Measurements from ENCODE around the gene KDM6B.

Gene KDM6B

GRCh38 chr17:7840875-7841274 is 6.9 kb downstream of the KDM6B start:
- H3K27me3 ChIP-seq = no peaks in the 10 kb centered on the region
- peaks cover 13% of the 10 kb centered on the region for H3K36me3 ChIP-seq
- H3K4me1 ChIP-seq = peaks cover 2% of the 10 kb centered on the region
- H3K9me3 ChIP-seq = no peaks in the 10 kb centered on the region
- H3K4me3 ChIP-seq (ENCODE audit: low read depth, low read length) = peak overlapping the region; percentile 77
- no peak for TF ChIP-seq CTCF (IDR thresholded peaks at IDR 0.05; ENCODE audit: low read depth, low read length)
- DNase-seq = no peak

GRCh38 chr17:7841396-7841914 is 7.4 kb downstream of the KDM6B start:
- H3K36me3 ChIP-seq = peaks cover 13% of the 10 kb centered on the region
- peak overlapping the region; percentile 77 for H3K4me3 ChIP-seq (ENCODE audit: low read depth, low read length)
- DNase-seq = peak; percentile 77
- H3K4me1 ChIP-seq = peaks cover 2% of the 10 kb centered on the region
- TF ChIP-seq CTCF (IDR thresholded peaks at IDR 0.05; ENCODE audit: low read depth, low read length) = no peak
- no peaks in the 10 kb centered on the region for H3K27me3 ChIP-seq
- H3K9me3 ChIP-seq = no peaks in the 10 kb centered on the region

- peaks cover 2% of the 10 kb centered on the region for H3K4me1 ChIP-seq
- TF ChIP-seq CTCF (IDR thresholded peaks at IDR 0.05; ENCODE audit: low read depth, low read length) = no peak
- no peaks in the 10 kb centered on the region for H3K27me3 ChIP-seq
- peaks cover 13% of the 10 kb centered on the region for H3K36me3 ChIP-seq
- peak overlapping the region; percentile 77 for H3K4me3 ChIP-seq (ENCODE audit: low read depth, low read length)
- no peaks in the 10 kb centered on the region for H3K9me3 ChIP-seq
- peak; percentile 89 for DNase-seq
Observed at GRCh38 chr17:7841915-7842379, 7.9 kb downstream of the KDM6B start.

- H3K9me3 ChIP-seq = no peaks in the 10 kb centered on the region
- no peaks in the 10 kb centered on the region for H3K27me3 ChIP-seq
- peak; percentile 52 for DNase-seq
- no peak for TF ChIP-seq CTCF (IDR thresholded peaks at IDR 0.05; ENCODE audit: low read depth, low read length)
- peaks cover 2% of the 10 kb centered on the region for H3K4me1 ChIP-seq
- H3K36me3 ChIP-seq = peaks cover 13% of the 10 kb centered on the region
- peak overlapping the region; percentile 77 for H3K4me3 ChIP-seq (ENCODE audit: low read depth, low read length)
Observed at GRCh38 chr17:7842380-7843256, 8.6 kb downstream of the KDM6B start.

GRCh38 chr17:7843257-7843535 is 9.2 kb downstream of the KDM6B start:
- no peak for DNase-seq
- H3K9me3 ChIP-seq = no peaks in the 10 kb centered on the region
- peaks cover 2% of the 10 kb centered on the region for H3K4me1 ChIP-seq
- H3K27me3 ChIP-seq = no peaks in the 10 kb centered on the region
- peak overlapping the region; percentile 77 for H3K4me3 ChIP-seq (ENCODE audit: low read depth, low read length)
- TF ChIP-seq CTCF (IDR thresholded peaks at IDR 0.05; ENCODE audit: low read depth, low read length) = no peak
- peaks cover 13% of the 10 kb centered on the region for H3K36me3 ChIP-seq
